Natural killer cell treated with Interleukin-12 subunit alpha and Interleukin-12 subunit beta and Interleukin-15 and Interleukin-18, amount 100 ng/mL, for 72 hours (primary cell): Measurements from ENCODE around the gene ITGA2. TPM values are rescaled to one million over a fixed set of nuclear protein-coding genes. Genes with fewer than 3 reads are reported as not detected.

ENCODE experiments used
- ATAC-seq, 2 donors: fragments of 150-1000 bp; cut with Tn5 transposase in 1 of 2; sonication (Bioruptor Pico), chemical (Tn5 transposase) in 1 of 2; 2 replicates each; pipeline ENCODE4 v1.10.0; 2021
- DNase-seq: peaks from one replicate; pipeline ENCODE4 v3.0.0; 2022; ENCODE audit warnings: low spot score
- H3K27ac Mint-ChIP-seq, 2 donors: 1 replicate in 1 of 2; 2 replicates in 1 of 2; pipeline ENCODE4 v1.8.0; 2022; ENCODE audit warnings: mixed read lengths in 2 of 2, mild to moderate bottlenecking in 1 of 2, moderate library complexity in 1 of 2
- H3K27me3 Mint-ChIP-seq, 2 donors: 1 replicate in 1 of 2; 2 replicates in 1 of 2; pipeline ENCODE4 v1.8.0; 2022; ENCODE audit warnings: mixed read lengths in 2 of 2
- H3K36me3 Mint-ChIP-seq: one replicate; pipeline ENCODE4 v1.8.0; 2022; ENCODE audit warnings: mixed read lengths
- H3K4me1 Mint-ChIP-seq, 2 donors: 1 replicate in 1 of 2; 2 replicates in 1 of 2; pipeline ENCODE4 v1.8.0; 2022; ENCODE audit warnings: low read depth in 2 of 2, mixed read lengths in 2 of 2, mild to moderate bottlenecking in 1 of 2
- H3K4me3 Mint-ChIP-seq: one replicate; pipeline ENCODE4 v1.8.0; 2022; ENCODE audit warnings: mixed read lengths
- H3K9me3 Mint-ChIP-seq: 2 replicates; pipeline ENCODE4 v1.8.0; 2022; ENCODE audit warnings: mixed read lengths
- total RNA-seq, 2 donors: library from RNA; stranded (reverse); gene quantifications; one replicate each; pipeline ENCODE4 v1.2.3, GENCODE V29; 2022

The ITGA2 gene
- total RNA-seq, 2 donors from 2014 or later = 0.10 to 0.17 TPM

- H3K9me3 Mint-ChIP-seq = no peaks in the 10 kb centered on the region
Observed at GRCh38 chr5:53066088-53066487, 76.9 kb downstream of the ITGA2 start.

GRCh38 chr5:53067641-53068040 is 78.5 kb downstream of the ITGA2 start:
- no peak for ATAC-seq
- Mint-ChIP-seq H3K27ac (no peak overlapping the region), H3K36me3 (no peaks in the 10 kb centered on the region)

More at GRCh38 chr5:53066088-53066487, 76.9 kb downstream of the ITGA2 start:
- H3K4me1 Mint-ChIP-seq = no peaks in the 10 kb centered on the region
- H3K27me3 Mint-ChIP-seq = peaks cover 2 to 8% of the 10 kb centered on the region in 2 donors
- ATAC-seq (no peak), DNase-seq (no peak)
- no peak overlapping the region for H3K27ac Mint-ChIP-seq
- no peak overlapping the region for H3K4me3 Mint-ChIP-seq
- H3K36me3 Mint-ChIP-seq = no peaks in the 10 kb centered on the region

GRCh38 chr5:53068291-53068836 is 79.2 kb downstream of the ITGA2 start:
- Mint-ChIP-seq H3K4me3 (no peak overlapping the region), H3K36me3 (no peaks in the 10 kb centered on the region), H3K27me3 (peaks cover 5 to 6% of the 10 kb centered on the region in 2 donors), H3K27ac (no peak overlapping the region), H3K9me3 (no peaks in the 10 kb centered on the region), H3K4me1 (no peaks in the 10 kb centered on the region)
- ATAC-seq (no peak), DNase-seq (no peak)

More at GRCh38 chr5:53067641-53068040, 78.5 kb downstream of the ITGA2 start:
- DNase-seq = no peak
- Mint-ChIP-seq H3K9me3 (no peaks in the 10 kb centered on the region), H3K4me1 (no peaks in the 10 kb centered on the region), H3K27me3 (peaks cover under 1% of the 10 kb centered on the region in 2 donors), H3K4me3 (no peak overlapping the region)

- Mint-ChIP-seq H3K36me3 (no peaks in the 10 kb centered on the region), H3K9me3 (no peaks in the 10 kb centered on the region), H3K4me1 (no peaks in the 10 kb centered on the region), H3K27me3 (peaks cover 7 to 8% of the 10 kb centered on the region in 2 donors), H3K27ac (no peak overlapping the region), H3K4me3 (no peak overlapping the region)
- ATAC-seq (peak; percentile 50 to 94), DNase-seq (no peak)
Observed at GRCh38 chr5:53069626-53070025, 80.5 kb downstream of the ITGA2 start.

- ATAC-seq (no peak), DNase-seq (no peak)
- no peak overlapping the region for H3K27ac Mint-ChIP-seq
- H3K27me3 Mint-ChIP-seq = peaks cover 7 to 13% of the 10 kb centered on the region in 2 donors
- no peak overlapping the region for H3K4me3 Mint-ChIP-seq
- H3K4me1 Mint-ChIP-seq = no peaks in the 10 kb centered on the region
- H3K9me3 Mint-ChIP-seq = no peaks in the 10 kb centered on the region
- H3K36me3 Mint-ChIP-seq = no peaks in the 10 kb centered on the region
Observed at GRCh38 chr5:53071298-53071697, 82.1 kb downstream of the ITGA2 start.

GRCh38 chr5:53071738-53072137 is 82.6 kb downstream of the ITGA2 start:
- no peaks in the 10 kb centered on the region for H3K9me3 Mint-ChIP-seq

GRCh38 chr5:53073348-53073747 is 84.2 kb downstream of the ITGA2 start:
- Mint-ChIP-seq H3K27me3 (peaks cover 7 to 22% of the 10 kb centered on the region in 2 donors), H3K27ac (no peak overlapping the region), H3K36me3 (no peaks in the 10 kb centered on the region), H3K4me1 (no peaks in the 10 kb centered on the region), H3K4me3 (no peak overlapping the region), H3K9me3 (no peaks in the 10 kb centered on the region)
- no peak for DNase-seq
- no peak for ATAC-seq

More at GRCh38 chr5:53071738-53072137, 82.6 kb downstream of the ITGA2 start:
- H3K4me3 Mint-ChIP-seq = no peak overlapping the region
- H3K4me1 Mint-ChIP-seq = no peaks in the 10 kb centered on the region
- H3K36me3 Mint-ChIP-seq = no peaks in the 10 kb centered on the region
- ATAC-seq (no peak), DNase-seq (no peak)
- H3K27me3 Mint-ChIP-seq = peaks cover 7 to 16% of the 10 kb centered on the region in 2 donors
- H3K27ac Mint-ChIP-seq = no peak overlapping the region

GRCh38 chr5:53076014-53076583 is 86.9 kb downstream of the ITGA2 start:
- no peak for DNase-seq
- no peaks in the 10 kb centered on the region for H3K9me3 Mint-ChIP-seq
- H3K36me3 Mint-ChIP-seq = no peaks in the 10 kb centered on the region
- H3K4me3 Mint-ChIP-seq = no peak overlapping the region
- no peak for ATAC-seq
- H3K27ac Mint-ChIP-seq = no peak overlapping the region
- H3K4me1 Mint-ChIP-seq = no peaks in the 10 kb centered on the region
- peaks cover 7 to 22% of the 10 kb centered on the region in 2 donors for H3K27me3 Mint-ChIP-seq

GRCh38 chr5:53080271-53080670 is 91.1 kb downstream of the ITGA2 start:
- Mint-ChIP-seq H3K4me3 (no peak overlapping the region), H3K27ac (no peak overlapping the region), H3K27me3 (peaks cover 9 to 28% of the 10 kb centered on the region in 2 donors), H3K36me3 (no peaks in the 10 kb centered on the region), H3K4me1 (no peaks in the 10 kb centered on the region), H3K9me3 (no peaks in the 10 kb centered on the region)
- DNase-seq (no peak), ATAC-seq (no peak)

GRCh38 chr5:53083927-53084326 is 94.8 kb downstream of the ITGA2 start:
- Mint-ChIP-seq H3K27me3 (peaks cover 11 to 13% of the 10 kb centered on the region in 2 donors), H3K4me3 (no peak overlapping the region), H3K27ac (no peak overlapping the region), H3K9me3 (no peaks in the 10 kb centered on the region), H3K36me3 (no peaks in the 10 kb centered on the region), H3K4me1 (no peaks in the 10 kb centered on the region)
- DNase-seq (no peak), ATAC-seq (no peak)

GRCh38 chr5:53084546-53085255 is 95.5 kb downstream of the ITGA2 start:
- H3K4me1 Mint-ChIP-seq = peaks cover 0 to 6% of the 10 kb centered on the region in 2 donors
- H3K27me3 Mint-ChIP-seq = peaks cover 11 to 13% of the 10 kb centered on the region in 2 donors
- H3K27ac Mint-ChIP-seq = no peak overlapping the region
- H3K9me3 Mint-ChIP-seq = no peaks in the 10 kb centered on the region
- ATAC-seq (no peak), DNase-seq (no peak)
- H3K4me3 Mint-ChIP-seq = no peak overlapping the region
- H3K36me3 Mint-ChIP-seq = no peaks in the 10 kb centered on the region

- Mint-ChIP-seq H3K4me1 (peaks cover 0 to 9% of the 10 kb centered on the region in 2 donors), H3K27ac (no peak overlapping the region), H3K27me3 (peaks cover 11 to 13% of the 10 kb centered on the region in 2 donors), H3K36me3 (no peaks in the 10 kb centered on the region), H3K9me3 (no peaks in the 10 kb centered on the region), H3K4me3 (no peak overlapping the region)
- ATAC-seq = no peak
- DNase-seq = no peak
Observed at GRCh38 chr5:53087171-53087570, 98.0 kb downstream of the ITGA2 start.

GRCh38 chr5:53087621-53088121 is 98.5 kb downstream of the ITGA2 start:
- Mint-ChIP-seq H3K4me3 (no peak overlapping the region), H3K27ac (no peak overlapping the region), H3K36me3 (no peaks in the 10 kb centered on the region), H3K9me3 (no peaks in the 10 kb centered on the region), H3K4me1 (peaks cover 0 to 9% of the 10 kb centered on the region in 2 donors), H3K27me3 (peaks cover 11 to 13% of the 10 kb centered on the region in 2 donors)
- ATAC-seq (no peak), DNase-seq (no peak)

GRCh38 chr5:53089481-53089991 is 100.4 kb downstream of the ITGA2 start:
- H3K36me3 Mint-ChIP-seq = no peaks in the 10 kb centered on the region
- peaks cover under 1 to 3% of the 10 kb centered on the region in 2 donors for H3K27me3 Mint-ChIP-seq
- peak overlapping the region in 1 of 2 donors; percentile 23 for H3K27ac Mint-ChIP-seq

More at GRCh38 chr5:53089481-53089991, 100.4 kb downstream of the ITGA2 start:
- Mint-ChIP-seq H3K4me3 (peak overlapping the region; percentile 24), H3K4me1 (peaks cover 0 to 9% of the 10 kb centered on the region in 2 donors), H3K9me3 (no peaks in the 10 kb centered on the region)
- ATAC-seq = peak in 1 of 2 donors; percentile 48
- no peak for DNase-seq
